HCT116 (cell line): Measurements from ENCODE around the gene TMEM140. TPM values are rescaled to one million over a fixed set of nuclear protein-coding genes. Genes with fewer than 3 reads are reported as not detected.
"Not testable (repeated sequence)": the region's sequence is repeated elsewhere in the genome, so short reads cannot be mapped to it uniquely, and the experiment has no call there.

Source experiments
- ATAC-seq: fragments of 200-7000 bp; cut with Tn5 transposase; 2 replicates; pipeline ENCODE4 v1.9.1; 2020; ENCODE audit warnings: mild to moderate bottlenecking, moderate library complexity
- BruUV-seq: library from RNA; stranded (reverse); fragments of 400-500 nt; replicated peaks from 2 replicates; lab custom pipeline; 2021; lab: Mats Ljungman, UMichigan
- CTCF ChIA-PET: fragments of 300-600 bp; sonication (Branson Sonifier 250); formaldehyde crosslinking; loops from one replicate; lab custom pipeline; 2021; ENCODE audit warnings: antibody characterized with exemption; lab: Charles Lee
- POLR2A ChIA-PET: fragments of 300-600, 350-600 bp; sonication (Branson Sonifier 250); formaldehyde crosslinking; loops from one replicate; lab custom pipeline; 2021; ENCODE audit warnings: antibody characterized with exemption; lab: Charles Lee
- RAD21 ChIA-PET, 2 experiments: fragments of 300-600 bp; sonication (Branson Sonifier 250); formaldehyde crosslinking; loops; one replicate each; lab custom pipeline; 2023; ENCODE audit warnings: low total read pairs in 2 of 2; ENCODE audit not compliant: uncharacterized antibody in 2 of 2, unreplicated experiment in 2 of 2, low non-redundant PET in 1 of 2; lab: Charles Lee
- DNase-seq: peaks from one replicate; pipeline ENCODE4 v3.0.0-alpha.2; 2010; ENCODE audit warnings: low read depth, low spot score
- H2AFZ ChIP-seq: fragments of 200-600 bp; shearing (Covaris generic), sonication (generic); 2 replicates; pipeline ENCODE4 v1.6.1; 2017; ENCODE audit warnings: low read depth, mixed run types, mixed read lengths, antibody characterized with exemption, low read length; ENCODE audit not compliant: poor library complexity, severe bottlenecking
- H3K27ac ChIP-seq: 2 replicates; pipeline ENCODE4 v1.5.1; 2012; ENCODE audit warnings: low read depth, low read length
- H3K27me3 ChIP-seq: fragments of 200-600 bp; sonication (generic); 2 replicates; pipeline ENCODE4 v1.6.1; 2016; ENCODE audit warnings: mixed run types, low read length, mixed read lengths; ENCODE audit not compliant: insufficient read depth
- H3K36me3 ChIP-seq, 2 experiments: fragments of 200-500 bp in 1 of 2; fragments of 200-600 bp in 1 of 2; sonication (Bioruptor generic) in 1 of 2; sonication (generic) in 1 of 2; 2 replicates each; pipeline versions ENCODE4 v1.5.1 to v1.6.1; 2014 to 2016; ENCODE audit warnings: low read length in 2 of 2, inconsistent platforms in 1 of 2, mixed read lengths in 1 of 2, mixed run types in 1 of 2; ENCODE audit not compliant: insufficient read depth in 2 of 2, control insufficient read depth in 1 of 2
- H3K4me1 ChIP-seq, 2 experiments: fragments of 200-600 bp in 1 of 2; sonication (generic) in 1 of 2; 2 replicates each; pipeline versions ENCODE4 v1.5.1 to v1.6.1; 2012 to 2017; ENCODE audit warnings: low read length in 2 of 2, inconsistent platforms in 1 of 2, mild to moderate bottlenecking in 1 of 2, mixed read lengths in 1 of 2, mixed run types in 1 of 2, moderate library complexity in 1 of 2; ENCODE audit not compliant: insufficient read depth in 2 of 2, control insufficient read depth in 1 of 2
- H3K4me2 ChIP-seq: fragments of 200-600 bp; sonication (generic); 2 replicates; pipeline ENCODE4 v1.6.1; 2017; ENCODE audit warnings: mixed run types, low read length, mixed read lengths
- H3K4me3 ChIP-seq, 2 experiments: fragments of 200-600 bp in 1 of 2; sonication (generic) in 1 of 2; replicated peaks in 1 of 2; 2 replicates each; pipeline ENCODE4 v1.5.1; 2011 to 2016; ENCODE audit warnings: low read length in 2 of 2, control low read depth in 1 of 2, low read depth in 1 of 2, mild to moderate bottlenecking in 1 of 2, mixed read lengths in 1 of 2, mixed run types in 1 of 2
- H3K79me2 ChIP-seq: fragments of 200-600 bp; sonication (generic); 2 replicates; pipeline ENCODE4 v1.6.1; 2017; ENCODE audit warnings: mild to moderate bottlenecking, mixed run types, low read length, moderate library complexity, mixed read lengths; ENCODE audit not compliant: insufficient read depth
- H3K9ac ChIP-seq: fragments of 200-600 bp; sonication (generic); 2 replicates; pipeline ENCODE4 v1.6.1; 2016; ENCODE audit warnings: low read length, mixed read lengths
- H3K9me2 ChIP-seq: fragments of 200-600 bp; sonication (generic), shearing (Covaris generic); 2 replicates; pipeline ENCODE4 v1.6.1; 2017; ENCODE audit warnings: mixed run types, mild to moderate bottlenecking, moderate library complexity; ENCODE audit not compliant: insufficient read depth
- H3K9me3 ChIP-seq, 2 experiments: fragments of 200-500 bp in 1 of 2; fragments of 200-600 bp in 1 of 2; sonication (Bioruptor generic) in 1 of 2; sonication (generic) in 1 of 2; 2 replicates each; pipeline ENCODE4 v1.6.1; 2014 to 2017; ENCODE audit warnings: low read length in 2 of 2, mixed read lengths in 2 of 2, inconsistent platforms in 1 of 2, low read depth in 1 of 2, mild to moderate bottlenecking in 1 of 2, mixed run types in 1 of 2, moderate library complexity in 1 of 2; ENCODE audit not compliant: control insufficient read depth in 1 of 2, insufficient read depth in 1 of 2
- H4K20me1 ChIP-seq: fragments of 200-600 bp; sonication (generic), shearing (Covaris generic); 2 replicates; pipeline ENCODE4 v1.6.1; 2017; ENCODE audit warnings: mixed run types, mild to moderate bottlenecking, moderate library complexity; ENCODE audit not compliant: insufficient read depth
- ATF3 ChIP-seq: IDR thresholded peaks from 2 replicates; pipeline ENCODE4 v1.6.1; 2012
- CEBPB ChIP-seq: IDR thresholded peaks from 2 replicates; pipeline ENCODE4 v1.6.1; 2012; ENCODE audit warnings: low read depth
- CTCF ChIP-seq, 3 experiments: fragments of 200-600 bp in 1 of 3; sonication (generic) in 1 of 3; IDR thresholded peaks in 2 of 3; conservative IDR thresholded peaks in 1 of 3; 2 replicates each; pipeline ENCODE4 v1.5.1; 2012 to 2017; ENCODE audit warnings: low read depth in 2 of 3, low read length in 2 of 3, antibody characterized with exemption in 1 of 3, borderline replicate concordance in 1 of 3, control low read depth in 1 of 3, mild to moderate bottlenecking in 1 of 3, mixed read lengths in 1 of 3, mixed run types in 1 of 3, moderate library complexity in 1 of 3; ENCODE audit not compliant: insufficient read depth in 1 of 3
- EGR1 ChIP-seq: IDR thresholded peaks from 2 replicates; pipeline ENCODE4 v1.6.1; 2012; ENCODE audit warnings: low read depth
- EZH2 ChIP-seq: fragments of 200-600 bp; sonication (generic); IDR thresholded peaks from 2 replicates; pipeline ENCODE4 v1.6.1; 2017; ENCODE audit warnings: antibody characterized with exemption, mixed run types
- EZH2phosphoT487 ChIP-seq: fragments of 200-600 bp; IDR thresholded peaks from 2 replicates; pipeline ENCODE4 v1.6.1; 2018; ENCODE audit warnings: antibody characterized with exemption, borderline replicate concordance
- JUND ChIP-seq: IDR thresholded peaks from 2 replicates; pipeline ENCODE4 v1.6.1; 2012
- POLR2A ChIP-seq: IDR thresholded peaks from 2 replicates; pipeline ENCODE4 v1.7.0; 2011; ENCODE audit warnings: borderline replicate concordance; ENCODE audit not compliant: insufficient read depth, insufficient read length; ENCODE audit errors: extremely low read depth
- RAD21 ChIP-seq: IDR thresholded peaks from 2 replicates; pipeline ENCODE4 v1.6.1; 2012; ENCODE audit warnings: low read depth, mild to moderate bottlenecking
- REST ChIP-seq: IDR thresholded peaks from 2 replicates; pipeline ENCODE4 v1.6.1; 2012; ENCODE audit warnings: low read depth
- SRF ChIP-seq: IDR thresholded peaks from 2 replicates; pipeline ENCODE4 v1.6.1; 2012; ENCODE audit warnings: low read depth
- TCF7L2 ChIP-seq: IDR thresholded peaks from 2 replicates; pipeline ENCODE4 v1.7.0; 2011; ENCODE audit warnings: borderline replicate concordance, inconsistent platforms; ENCODE audit not compliant: insufficient read depth, insufficient read length; ENCODE audit errors: extremely low read depth
- ZFX ChIP-seq: fragments of 450-650 bp; IDR thresholded peaks from 2 replicates; pipeline ENCODE4 v1.6.1; 2017
- intact Hi-C: fragments of 100-400 bp; cut with micrococcal nuclease; formaldehyde crosslinking; loops from 2 replicates; pipeline ENCODE4 v1.10.0; 2022
- total RNA-seq: library from RNA; stranded (reverse); gene quantifications from one replicate; pipeline ENCODE4 v1.2.1, GENCODE V29; 2021; ENCODE audit not compliant: unreplicated experiment

Gene TMEM140
- total RNA-seq, 1 experiment from 2014 or later: not detected

GRCh38 chr7:135121868-135122267 is 26.0 kb upstream of the TMEM140 start:
- H3K4me3 ChIP-seq: no peak overlapping the region
- ChIA-PET RAD21 (no interaction called here), CTCF (no interaction called here), POLR2A (no interaction called here)
- H3K9me2 ChIP-seq: no peaks in the 10 kb centered on the region
- no peaks in the 10 kb centered on the region for H3K27me3 ChIP-seq
- no peaks in the 10 kb centered on the region for H3K36me3 ChIP-seq
- H4K20me1 ChIP-seq: no peaks in the 10 kb centered on the region
- TF ChIP-seq ZFX: no peak
- no peak for TF ChIP-seq POLR2A
- no peak for TF ChIP-seq EZH2
- TF ChIP-seq JUND: no peak
- TF ChIP-seq SRF: no peak
- TF ChIP-seq EZH2phosphoT487: no peak
- no peak for TF ChIP-seq ATF3
- TF ChIP-seq RAD21: no peak
- no peak for TF ChIP-seq CEBPB
- TF ChIP-seq REST: no peak
- TF ChIP-seq EGR1: no peak
- no peak for TF ChIP-seq CTCF (IDR thresholded peaks at IDR 0.05 in 2 of 3, conservative IDR thresholded peaks at IDR 0.05 in 1 of 3; ENCODE audit: borderline replicate concordance in 1 of 3, insufficient read depth in 1 of 3, low read depth in 2 of 3, low read length in 2 of 3)
- TF ChIP-seq TCF7L2: no peak
- DNase-seq (no peak), ATAC-seq (no peak)
- H3K79me2 ChIP-seq: no peaks in the 10 kb centered on the region
- no peak overlapping the region for H3K27ac ChIP-seq
- intact Hi-C loops: no loop called here
- BruUV-seq: no TSS peak
- H3K4me1 ChIP-seq: no peaks in the 10 kb centered on the region
- no peak overlapping the region for H3K4me2 ChIP-seq
- H3K9me3 ChIP-seq: peaks cover 0 to 7% of the 10 kb centered on the region in 2 experiments; a peak in 1 of 4 replicates
- no peak overlapping the region for H3K9ac ChIP-seq
- no peak overlapping the region for H2AFZ ChIP-seq

- BruUV-seq, H3K4me2 ChIP-seq, H3K27ac ChIP-seq, H3K36me3 ChIP-seq, H2AFZ ChIP-seq, H3K9me2 ChIP-seq, ATAC-seq, H3K4me1 ChIP-seq, POLR2A ChIA-PET, H3K27me3 ChIP-seq, H3K9me3 ChIP-seq, CTCF ChIA-PET, H3K9ac ChIP-seq, DNase-seq, intact Hi-C loops, H3K4me3 ChIP-seq, H3K79me2 ChIP-seq, H4K20me1 ChIP-seq, RAD21 ChIA-PET: not testable (repeated sequence)
Measured at GRCh38 chr7:135124631-135125030, 23.2 kb upstream of the TMEM140 start.
